MM.1S (cell line): ENCODE results near the gene CHTF18.

ENCODE experiments used
- DNase-seq: peaks from one replicate; pipeline ENCODE4 v3.0.0-alpha.2; 2015
- H2AFZ ChIP-seq: fragments of 300-600 bp; sonication (generic); 2 replicates; pipeline ENCODE4 v1.6.0; 2016; ENCODE audit warnings: antibody characterized with exemption, low read length
- H3F3A ChIP-seq: fragments of 300-600 bp; sonication (generic); 2 replicates; pipeline ENCODE4 v1.6.1; 2016; ENCODE audit warnings: mild to moderate bottlenecking, antibody characterized with exemption, low read length, moderate library complexity, mixed read lengths; ENCODE audit not compliant: insufficient read depth
- H3K27ac ChIP-seq: fragments of 300-600 bp; sonication (generic); 2 replicates; pipeline ENCODE4 v1.5.1; 2016; ENCODE audit warnings: mild to moderate bottlenecking, low read length
- H3K27me3 ChIP-seq: fragments of 300-600 bp; sonication (generic); replicated peaks from 2 replicates; pipeline ENCODE4 v1.6.0; 2016; ENCODE audit warnings: low read length; ENCODE audit not compliant: insufficient read depth
- H3K36me3 ChIP-seq: fragments of 300-600 bp; sonication (generic); replicated peaks from 2 replicates; pipeline ENCODE4 v1.6.1; 2016; ENCODE audit warnings: mild to moderate bottlenecking, low read length, mixed read lengths; ENCODE audit not compliant: insufficient read depth
- H3K4me1 ChIP-seq: fragments of 300-600 bp; sonication (generic); 2 replicates; pipeline ENCODE4 v1.6.1; 2016; ENCODE audit warnings: low read length, mixed read lengths
- H3K4me2 ChIP-seq: fragments of 300-600 bp; sonication (generic); 2 replicates; pipeline ENCODE4 v1.6.0; 2016; ENCODE audit warnings: low read depth, low read length
- H3K4me3 ChIP-seq: fragments of 300-600 bp; sonication (generic); 2 replicates; pipeline ENCODE4 v1.5.1; 2016; ENCODE audit warnings: low read length, mixed read lengths
- H3K79me2 ChIP-seq: fragments of 300-600 bp; sonication (generic); 2 replicates; pipeline ENCODE4 v1.6.1; 2016; ENCODE audit warnings: mixed run types, low read length, mixed read lengths
- H3K9ac ChIP-seq: fragments of 300-600 bp; sonication (generic); 2 replicates; pipeline ENCODE4 v1.6.1; 2016; ENCODE audit warnings: low read length, mixed read lengths
- H3K9me2 ChIP-seq: fragments of 300-600 bp; sonication (generic); replicated peaks from 2 replicates; pipeline ENCODE4 v1.6.1; 2016; ENCODE audit warnings: mild to moderate bottlenecking, low read length, mixed read lengths; ENCODE audit not compliant: insufficient read depth
- H3K9me3 ChIP-seq: fragments of 300-600 bp; sonication (generic); replicated peaks from 2 replicates; pipeline ENCODE4 v1.6.1; 2016; ENCODE audit warnings: mild to moderate bottlenecking, low read length, mixed read lengths; ENCODE audit not compliant: insufficient read depth
- H4K20me1 ChIP-seq: fragments of 300-600 bp; sonication (generic); 2 replicates; pipeline ENCODE4 v1.6.1; 2016; ENCODE audit warnings: mild to moderate bottlenecking, low read length, moderate library complexity, mixed read lengths; ENCODE audit not compliant: insufficient read depth
- CTCF ChIP-seq: fragments of 300-600 bp; sonication (generic); IDR thresholded peaks from 2 replicates; pipeline ENCODE4 v1.5.1; 2016; ENCODE audit warnings: antibody characterized with exemption, low read length, mixed read lengths
- EZH2 ChIP-seq: fragments of 300-600 bp; sonication (generic); optimal IDR thresholded peaks from 2 replicates; pipeline ENCODE3; 2017; ENCODE audit warnings: low read depth, mild to moderate bottlenecking, antibody characterized with exemption, low read length, mixed read lengths
- EZH2phosphoT487 ChIP-seq: fragments of 300-600 bp; sonication (generic); IDR thresholded peaks from 2 replicates; pipeline ENCODE4 v1.6.1; 2018; ENCODE audit warnings: antibody characterized with exemption, low read length

CHTF18 gene

GRCh38 chr16:763369-764183 is 24.8 kb upstream of the CHTF18 start:
- Histone ChIP-seq H3F3A (no peaks in the 10 kb centered on the region), H3K27me3 (peaks cover 49% of the 10 kb centered on the region), H3K4me3 (no peak overlapping the region), H3K79me2 (no peaks in the 10 kb centered on the region), H3K4me1 (no peaks in the 10 kb centered on the region), H4K20me1 (no peaks in the 10 kb centered on the region), H3K9me2 (no peaks in the 10 kb centered on the region), H2AFZ (no peak overlapping the region), H3K36me3 (no peaks in the 10 kb centered on the region), H3K27ac (no peak overlapping the region), H3K9ac (no peak overlapping the region), H3K9me3 (no peaks in the 10 kb centered on the region), H3K4me2 (no peak overlapping the region)
- TF ChIP-seq EZH2phosphoT487 (no peak), EZH2 (no peak), CTCF (no peak)
- no peak for DNase-seq

GRCh38 chr16:764184-764750 is 24.2 kb upstream of the CHTF18 start:
- H3K79me2 ChIP-seq: no peaks in the 10 kb centered on the region
- H3K4me3 ChIP-seq: no peak overlapping the region
- H3K27me3 ChIP-seq: peaks cover 43% of the 10 kb centered on the region
- H3F3A ChIP-seq: no peaks in the 10 kb centered on the region
- no peaks in the 10 kb centered on the region for H4K20me1 ChIP-seq
- no peak overlapping the region for H3K27ac ChIP-seq
- H3K9me3 ChIP-seq: no peaks in the 10 kb centered on the region
- no peaks in the 10 kb centered on the region for H3K36me3 ChIP-seq
- no peak overlapping the region for H2AFZ ChIP-seq
- H3K9ac ChIP-seq: no peak overlapping the region
- TF ChIP-seq EZH2: no peak
- TF ChIP-seq EZH2phosphoT487: no peak
- no peak for TF ChIP-seq CTCF
- H3K9me2 ChIP-seq: no peaks in the 10 kb centered on the region
- no peak for DNase-seq
- no peak overlapping the region for H3K4me2 ChIP-seq
- H3K4me1 ChIP-seq: no peaks in the 10 kb centered on the region

GRCh38 chr16:764848-765487 is 23.5 kb upstream of the CHTF18 start:
- Histone ChIP-seq H3K27ac (no peak overlapping the region), H3K4me2 (no peak overlapping the region), H3F3A (no peaks in the 10 kb centered on the region), H4K20me1 (no peaks in the 10 kb centered on the region), H3K4me3 (no peak overlapping the region), H3K79me2 (no peaks in the 10 kb centered on the region), H3K9me3 (no peaks in the 10 kb centered on the region), H3K4me1 (no peaks in the 10 kb centered on the region), H3K27me3 (peaks cover 36% of the 10 kb centered on the region), H3K36me3 (no peaks in the 10 kb centered on the region), H3K9ac (no peak overlapping the region), H2AFZ (no peak overlapping the region), H3K9me2 (no peaks in the 10 kb centered on the region)
- no peak for TF ChIP-seq EZH2phosphoT487
- TF ChIP-seq EZH2: no peak
- no peak for TF ChIP-seq CTCF
- no peak for DNase-seq
